HG03135 (cell line): ENCODE data around the gene ZNF581.

Experiments used
- ATAC-seq: cut with Tn5 transposase; IDR thresholded peaks from one replicate; pipeline ENCODE4 v1.9.1; 2021; ENCODE audit warnings: mild to moderate bottlenecking, moderate library complexity; ENCODE audit not compliant: unreplicated experiment

ZNF581 gene

GRCh38 chr19:55625004-55625326 is 18.5 kb upstream of the ZNF581 start:
- no peak for ATAC-seq

GRCh38 chr19:55626350-55626749 is 17.1 kb upstream of the ZNF581 start:
- no peak for ATAC-seq

- ATAC-seq, result no peak
Observed at GRCh38 chr19:55632463-55632834, 11.0 kb upstream of the ZNF581 start.

GRCh38 chr19:55633861-55634260 is 9.6 kb upstream of the ZNF581 start:
- ATAC-seq, result no peak

GRCh38 chr19:55635334-55635717 is 8.1 kb upstream of the ZNF581 start:
- no peak for ATAC-seq

GRCh38 chr19:55635856-55636440 is 7.5 kb upstream of the ZNF581 start:
- ATAC-seq, result no peak

GRCh38 chr19:55636723-55637122 is 6.7 kb upstream of the ZNF581 start:
- ATAC-seq, result no peak

- ATAC-seq, result no peak
Observed at GRCh38 chr19:55637534-55637933, 5.9 kb upstream of the ZNF581 start.

- no peak for ATAC-seq
Observed at GRCh38 chr19:55638864-55639359, 4.5 kb upstream of the ZNF581 start.

- no peak for ATAC-seq
Observed at GRCh38 chr19:55640043-55640576, 3.3 kb upstream of the ZNF581 start.

GRCh38 chr19:55640577-55641425 is 2.6 kb upstream of the ZNF581 start, which contains the start of gene ZNF580:
Gene ZNF580 (plus strand): TSS chr19:55641002. CDS start chr19:55642509, 1,507 bp downstream.
- ATAC-seq, result no peak

- no peak for ATAC-seq
Observed at GRCh38 chr19:55641426-55642152, 1.9 kb upstream of the ZNF581 start.

- ATAC-seq, result no peak
Observed at GRCh38 chr19:55642153-55643002, 1.1 kb upstream of the ZNF581 start.

GRCh38 chr19:55643887-55644176 is 383 bp downstream of the ZNF581 start:
- no peak for ATAC-seq

- ATAC-seq, result no peak
Observed at GRCh38 chr19:55644191-55644833, 863 bp downstream of the ZNF581 start.

- ATAC-seq, result no peak
Observed at GRCh38 chr19:55644842-55645511, 1.5 kb downstream of the ZNF581 start.

- ATAC-seq, result no peak
Observed at GRCh38 chr19:55645512-55645881, 2.0 kb downstream of the ZNF581 start.

- no peak for ATAC-seq
Observed at GRCh38 chr19:55646889-55647731, 3.7 kb downstream of the ZNF581 start.
